Common myeloid progenitor, CD34-positive (primary cell): ENCODE measurements around the gene BCHE.

Source experiments
- CTCF ChIA-PET: fragments of 350-600 bp; sonication (Branson Sonifier 250); formaldehyde crosslinking; loops from one replicate; lab custom pipeline; 2021; ENCODE audit warnings: antibody characterized with exemption; lab: Charles Lee
- POLR2A ChIA-PET: fragments of 350-600 bp; sonication (Branson Sonifier 250); formaldehyde crosslinking; loops from one replicate; lab custom pipeline; 2021; ENCODE audit warnings: antibody characterized with exemption; lab: Charles Lee
- DNase-seq, 3 donors: peaks; one replicate each; pipeline versions ENCODE4 v3.0.0 to v3.0.0-alpha.2; 2013
- H3K27ac ChIP-seq, 2 experiments: 1 replicate in 1 of 2; 2 replicates in 1 of 2; pipeline ENCODE4 v1.7.0; 2013; ENCODE audit warnings: inconsistent platforms in 2 of 2, low read length in 2 of 2, mild to moderate bottlenecking in 2 of 2, low read depth in 1 of 2, moderate library complexity in 1 of 2; ENCODE audit not compliant: severe bottlenecking in 2 of 2, insufficient read depth in 1 of 2, poor library complexity in 1 of 2
- H3K27me3 ChIP-seq, 5 experiments: replicated peaks in 2 of 5; 1 replicate in 3 of 5; 2 replicates in 2 of 5; pipeline versions ENCODE4 v1.6.1 to v1.7.0; 2013; ENCODE audit warnings: low read length in 4 of 5, mild to moderate bottlenecking in 2 of 5, moderate library complexity in 2 of 5, inconsistent platforms in 1 of 5; ENCODE audit not compliant: insufficient read depth in 5 of 5, control insufficient read depth in 4 of 5
- H3K36me3 ChIP-seq, 4 experiments: 1 replicate in 2 of 4; 2 replicates in 2 of 4; pipeline versions ENCODE4 v1.6.1 to v1.7.0; 2013; ENCODE audit warnings: low read length in 3 of 4, control low read depth in 1 of 4, mild to moderate bottlenecking in 1 of 4; ENCODE audit not compliant: control insufficient read depth in 4 of 4, insufficient read depth in 4 of 4
- H3K4me1 ChIP-seq, 4 experiments: 1 replicate in 3 of 4; 2 replicates in 1 of 4; pipeline versions ENCODE4 v1.6.1 to v1.7.1; 2013; ENCODE audit warnings: low read length in 3 of 4, mild to moderate bottlenecking in 3 of 4, control low read depth in 1 of 4, inconsistent platforms in 1 of 4, moderate library complexity in 1 of 4; ENCODE audit not compliant: control insufficient read depth in 4 of 4, insufficient read depth in 4 of 4; ENCODE audit errors: control extremely low read depth in 1 of 4
- H3K4me3 ChIP-seq, 7 experiments: 1 replicate in 4 of 7; 2 replicates in 3 of 7; pipeline versions ENCODE4 v1.5.1 to v1.7.0; 2013; ENCODE audit warnings: mild to moderate bottlenecking in 7 of 7, low read length in 6 of 7, moderate library complexity in 6 of 7, inconsistent platforms in 2 of 7, low read depth in 2 of 7, control low read depth in 1 of 7; ENCODE audit not compliant: insufficient read depth in 4 of 7, control insufficient read depth in 1 of 7; ENCODE audit errors: extremely low read depth in 1 of 7
- H3K9me3 ChIP-seq, 5 experiments: 1 replicate in 4 of 5; 2 replicates in 1 of 5; pipeline versions ENCODE4 v1.6.1 to v1.7.1; 2013; ENCODE audit warnings: low read length in 4 of 5, mild to moderate bottlenecking in 2 of 5, inconsistent platforms in 1 of 5, low read depth in 1 of 5, moderate library complexity in 1 of 5; ENCODE audit not compliant: control insufficient read depth in 4 of 5, insufficient read depth in 2 of 5; ENCODE audit errors: control extremely low read depth in 1 of 5
- WGBS: methylation state at CpG from one replicate; pipeline ENCODE4 v1.1.5; 2013; ENCODE audit not compliant: insufficient coverage; 5-methylcytosine and 5-hydroxymethylcytosine counted together

The BCHE gene

DNA sequence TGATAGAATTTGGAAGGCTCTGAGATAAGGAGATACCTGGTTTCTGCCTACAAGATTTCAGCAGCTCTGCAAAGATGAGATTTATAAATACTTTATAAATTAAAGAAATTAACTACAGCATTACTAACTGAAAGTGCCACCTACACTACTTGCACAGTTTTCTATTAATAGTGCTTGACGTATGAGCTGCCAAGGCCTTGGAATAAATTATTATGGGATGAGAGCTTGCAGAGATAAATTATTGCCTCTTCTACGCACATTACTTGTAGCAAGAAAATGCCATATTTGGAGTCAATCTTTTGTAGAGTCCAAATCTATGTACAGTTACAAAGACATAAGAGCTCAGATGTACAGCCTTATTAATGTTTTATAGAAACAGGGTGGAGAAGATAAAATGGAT is 89.1 kb downstream of the BCHE start:
- Histone ChIP-seq H3K36me3 (no peaks in the 10 kb centered on the region), H3K9me3 (no peaks in the 10 kb centered on the region), H3K27ac (no peak overlapping the region), H3K4me1 (no peaks in the 10 kb centered on the region), H3K27me3 (peaks cover 0 to 2% (median 0%) of the 10 kb centered on the region in 5 experiments), H3K4me3 (no peak overlapping the region)
- ChIA-PET CTCF (no interaction called here), POLR2A (no interaction called here)
- no peak for DNase-seq
- no CpG with 5 or more reads among the region's 2 CpGs for WGBS

DNA sequence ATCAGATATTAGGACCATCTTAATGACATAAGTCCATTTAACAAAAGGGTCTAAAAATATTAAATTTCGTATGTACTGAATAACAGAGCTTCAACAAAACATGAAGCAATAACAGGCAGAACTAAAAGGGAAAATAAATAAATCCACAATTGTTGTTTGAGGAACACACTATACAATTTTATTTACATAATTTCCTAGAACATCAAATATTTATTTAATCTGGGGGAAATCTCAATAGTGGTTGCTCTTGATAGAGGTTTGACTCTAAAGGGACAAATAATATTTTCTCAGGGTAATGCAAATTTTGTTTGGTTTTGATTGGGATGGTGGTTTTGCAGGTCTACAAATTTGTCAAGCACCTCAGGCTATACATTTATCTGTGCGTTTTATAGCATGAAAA is 90.3 kb downstream of the BCHE start:
- Histone ChIP-seq H3K4me1 (no peaks in the 10 kb centered on the region), H3K9me3 (no peaks in the 10 kb centered on the region), H3K36me3 (no peaks in the 10 kb centered on the region), H3K27ac (no peak overlapping the region), H3K27me3 (peaks cover 0 to 2% (median 0%) of the 10 kb centered on the region in 5 experiments), H3K4me3 (no peak overlapping the region)
- DNase-seq, result no peak
- ChIA-PET POLR2A (no interaction called here), CTCF (no interaction called here)
- no CpG with 5 or more reads among the region's 2 CpGs for WGBS

DNA sequence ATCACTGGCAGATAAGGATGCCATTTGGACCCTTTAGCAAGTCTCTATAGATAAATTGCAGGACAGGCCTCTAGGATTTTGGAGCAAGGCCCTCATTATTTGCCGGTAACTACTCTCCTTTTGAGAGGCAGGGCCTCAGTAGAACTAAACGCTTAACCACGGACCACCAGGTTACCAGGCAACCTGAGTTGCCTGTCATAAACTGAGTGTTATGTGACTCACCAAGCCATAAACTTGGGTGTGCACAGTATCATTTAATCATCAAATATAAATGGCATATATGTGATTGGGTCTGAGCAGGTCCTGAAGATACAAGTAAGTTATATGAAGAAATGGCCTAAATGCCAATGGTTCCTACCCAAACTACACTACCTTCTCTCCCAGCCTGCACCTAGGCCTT is 93.2 kb downstream of the BCHE start:
- no peaks in the 10 kb centered on the region for H3K4me1 ChIP-seq
- no peak for DNase-seq
- H3K4me3 ChIP-seq, result no peak overlapping the region
- 100% methylated on average over 3 of the region's 3 CpGs for WGBS
- H3K36me3 ChIP-seq, result no peaks in the 10 kb centered on the region
- no peaks in the 10 kb centered on the region for H3K9me3 ChIP-seq
- ChIA-PET POLR2A (no interaction called here), CTCF (no interaction called here)
- H3K27me3 ChIP-seq, result no peaks in the 10 kb centered on the region
- no peak overlapping the region for H3K27ac ChIP-seq

DNA sequence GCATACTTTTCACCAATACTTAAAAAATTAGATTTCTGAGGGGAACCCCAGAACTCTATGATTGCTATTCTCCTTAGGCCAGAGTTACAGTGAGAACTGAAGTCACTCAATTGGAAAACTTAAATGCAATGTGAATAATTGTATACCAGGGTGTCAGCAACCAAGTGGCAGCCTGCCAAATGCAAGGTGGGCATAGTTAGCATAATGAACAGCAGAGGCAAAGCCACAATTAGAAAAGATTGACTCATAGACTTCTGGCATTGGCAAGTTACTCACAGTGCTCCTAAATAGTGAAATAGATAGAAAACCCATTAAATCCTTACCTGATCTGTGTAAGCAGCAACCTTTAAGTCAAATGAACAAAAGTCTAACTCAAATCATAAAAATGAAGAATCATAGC is 94.9 kb downstream of the BCHE start:
- DNase-seq, result no peak
- Histone ChIP-seq H3K27ac (no peak overlapping the region), H3K4me1 (no peaks in the 10 kb centered on the region), H3K36me3 (no peaks in the 10 kb centered on the region), H3K9me3 (no peaks in the 10 kb centered on the region), H3K4me3 (no peak overlapping the region), H3K27me3 (no peaks in the 10 kb centered on the region)
- CTCF ChIA-PET, result no interaction called here
- POLR2A ChIA-PET, result no interaction called here

DNA sequence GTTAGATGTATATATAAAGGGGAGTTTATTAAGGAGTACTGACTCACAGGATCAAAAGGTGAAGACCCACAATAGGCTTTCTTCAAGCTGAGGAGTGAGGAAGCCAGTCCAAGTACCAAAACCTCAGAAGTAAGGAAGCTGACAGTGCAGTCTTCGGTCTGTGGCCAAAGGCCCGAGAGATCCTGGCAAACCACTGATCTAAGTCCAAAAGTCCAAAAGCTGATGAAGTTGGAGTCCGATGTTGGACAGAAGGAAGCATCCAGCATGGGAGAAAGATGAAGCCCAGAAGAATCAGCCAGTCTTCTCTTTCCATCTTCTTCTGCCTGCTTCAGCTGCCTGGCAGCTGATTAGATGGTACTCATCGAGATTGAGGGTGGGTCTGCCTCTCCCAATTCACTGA is 107.5 kb downstream of the BCHE start:
- Histone ChIP-seq H3K36me3 (no peaks in the 10 kb centered on the region), H3K4me1 (no peaks in the 10 kb centered on the region), H3K27me3 (no peaks in the 10 kb centered on the region), H3K9me3 (no peaks in the 10 kb centered on the region), H3K4me3 (no peak overlapping the region), H3K27ac (no peak overlapping the region)
- ChIA-PET POLR2A (no interaction called here), CTCF (interaction anchor here (0.6 kb wide), 1 partner anchor 15 kb away, joined by 3 read pairs; no protein-coding TSS in a partner anchor)
- DNase-seq, result no peak
- 92% methylated on average over 3 of the region's 4 CpGs for WGBS

DNA sequence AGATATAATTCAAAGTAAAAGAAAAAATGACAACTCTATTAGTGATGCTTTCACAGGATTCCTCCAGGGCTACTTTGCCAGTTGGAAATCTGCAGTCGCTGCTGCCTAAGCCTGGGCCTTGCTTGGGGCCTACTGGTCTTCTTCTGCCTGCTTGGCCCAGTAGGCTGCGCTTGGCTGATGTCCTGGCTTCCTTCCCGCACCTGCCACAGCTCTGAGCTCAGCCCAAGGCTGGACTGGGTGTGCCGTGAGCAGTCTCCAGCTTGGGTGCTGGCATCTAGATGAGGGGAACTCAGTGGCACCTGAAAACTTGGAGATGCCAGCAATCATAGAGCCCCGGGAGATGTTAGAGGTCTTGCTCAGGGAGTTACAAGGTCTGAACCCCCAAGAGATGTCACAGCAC is 108.3 kb downstream of the BCHE start:
- 91% methylated on average over 5 of the region's 5 CpGs for WGBS
- CTCF ChIA-PET, result interaction anchor here (0.6 kb wide), 1 partner anchor 14 kb away, joined by 3 read pairs; no protein-coding TSS in a partner anchor

DNA sequence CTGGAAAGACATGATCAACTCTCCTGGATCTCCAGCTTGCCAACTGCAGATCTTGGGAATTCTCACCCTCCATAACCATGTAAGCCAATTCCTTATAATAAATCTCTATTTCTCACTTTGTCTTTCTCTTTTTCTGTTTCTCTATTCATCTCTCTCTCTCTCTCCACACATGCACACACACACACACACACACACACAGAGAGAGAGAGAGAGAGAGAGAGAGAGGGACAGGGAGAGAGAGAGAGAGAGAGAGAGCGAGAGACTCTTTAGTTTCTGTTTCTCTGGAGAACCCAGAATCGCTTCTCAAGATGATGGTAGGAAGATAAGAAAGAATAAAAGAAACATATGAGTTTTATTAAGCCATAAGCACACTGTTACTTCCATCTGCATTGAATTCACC is 111.9 kb downstream of the BCHE start:
- no peaks in the 10 kb centered on the region for H3K4me1 ChIP-seq
- no peak overlapping the region for H3K27ac ChIP-seq
- no peaks in the 10 kb centered on the region for H3K36me3 ChIP-seq
- no peaks in the 10 kb centered on the region for H3K27me3 ChIP-seq
- no peak overlapping the region for H3K4me3 ChIP-seq
- DNase-seq, result no peak
- peaks cover 0 to 9% (median 1%) of the 10 kb centered on the region in 5 experiments for H3K9me3 ChIP-seq
- ChIA-PET CTCF (no interaction called here), POLR2A (no interaction called here)
- WGBS, result no CpG with 5 or more reads among the region's 2 CpGs

More for the DNA sequence above, 108.3 kb downstream of the BCHE start:
- H3K9me3 ChIP-seq, result no peaks in the 10 kb centered on the region
- H3K27ac ChIP-seq, result no peak overlapping the region
- H3K36me3 ChIP-seq, result no peaks in the 10 kb centered on the region
- POLR2A ChIA-PET, result no interaction called here
- H3K4me3 ChIP-seq, result no peak overlapping the region
- no peaks in the 10 kb centered on the region for H3K27me3 ChIP-seq
- no peak for DNase-seq
- no peaks in the 10 kb centered on the region for H3K4me1 ChIP-seq
